LNCAP (cell line): ENCODE results near the gene OASL.

Experiments used
- CTCF ChIP-seq: fragments of 450-650 bp; IDR thresholded peaks from 2 replicates; pipeline ENCODE4 v1.5.1; 2017; ENCODE audit warnings: mild to moderate bottlenecking

The OASL gene

GRCh38 chr12:121025442-121026226 is 13.4 kb downstream of the OASL start:
- TF ChIP-seq CTCF: no peak

GRCh38 chr12:121023799-121024198 is 15.2 kb downstream of the OASL start:
- TF ChIP-seq CTCF: no peak

- TF ChIP-seq CTCF: no peak
Measured at GRCh38 chr12:121022713-121023112, 16.3 kb downstream of the OASL start.

- TF ChIP-seq CTCF: no peak
Measured at GRCh38 chr12:121021754-121022153, 17.3 kb downstream of the OASL start.

GRCh38 chr12:121018860-121019617 is 20.0 kb downstream of the OASL start:
- TF ChIP-seq CTCF: no peak

- no peak for TF ChIP-seq CTCF
Measured at GRCh38 chr12:121017966-121018491, 21.0 kb downstream of the OASL start.

- no peak for TF ChIP-seq CTCF
Measured at GRCh38 chr12:121015825-121016766, 22.9 kb downstream of the OASL start, which contains the start of gene C12orf43. TSS of gene C12orf43 (minus strand) at chr12:121016487. CDS start at chr12:121016474, 13 bp downstream.
